ENCODE measurements around the gene GALNT13. TPM values are rescaled to one million over a fixed set of nuclear protein-coding genes. Genes with fewer than 3 reads are reported as not detected.

GALNT13 gene
- total and polyA plus RNA-seq, 2 experiments from 2014 or later: 1.3 to 3.1 TPM

DNA sequence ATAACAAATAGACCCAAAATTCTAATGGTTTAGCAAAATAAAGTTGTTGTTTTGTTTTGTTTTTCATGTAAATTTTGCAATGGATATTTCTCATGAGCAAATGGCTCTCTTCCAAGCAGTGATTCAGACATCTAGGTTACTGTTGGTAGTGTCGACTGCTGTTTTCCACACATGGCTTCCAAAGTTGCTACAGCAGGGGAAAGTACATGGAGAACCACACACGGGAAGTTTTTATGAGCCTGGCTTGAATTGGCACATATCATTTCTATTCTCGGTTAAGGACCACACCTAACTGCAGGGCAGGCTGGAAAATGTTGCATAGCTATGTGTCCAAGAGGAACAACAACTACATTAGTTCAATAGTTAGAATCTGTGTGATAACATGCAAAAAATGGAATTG, 262.1 kb downstream of the GALNT13 start:
- TF ChIP-seq, protein P1, sequence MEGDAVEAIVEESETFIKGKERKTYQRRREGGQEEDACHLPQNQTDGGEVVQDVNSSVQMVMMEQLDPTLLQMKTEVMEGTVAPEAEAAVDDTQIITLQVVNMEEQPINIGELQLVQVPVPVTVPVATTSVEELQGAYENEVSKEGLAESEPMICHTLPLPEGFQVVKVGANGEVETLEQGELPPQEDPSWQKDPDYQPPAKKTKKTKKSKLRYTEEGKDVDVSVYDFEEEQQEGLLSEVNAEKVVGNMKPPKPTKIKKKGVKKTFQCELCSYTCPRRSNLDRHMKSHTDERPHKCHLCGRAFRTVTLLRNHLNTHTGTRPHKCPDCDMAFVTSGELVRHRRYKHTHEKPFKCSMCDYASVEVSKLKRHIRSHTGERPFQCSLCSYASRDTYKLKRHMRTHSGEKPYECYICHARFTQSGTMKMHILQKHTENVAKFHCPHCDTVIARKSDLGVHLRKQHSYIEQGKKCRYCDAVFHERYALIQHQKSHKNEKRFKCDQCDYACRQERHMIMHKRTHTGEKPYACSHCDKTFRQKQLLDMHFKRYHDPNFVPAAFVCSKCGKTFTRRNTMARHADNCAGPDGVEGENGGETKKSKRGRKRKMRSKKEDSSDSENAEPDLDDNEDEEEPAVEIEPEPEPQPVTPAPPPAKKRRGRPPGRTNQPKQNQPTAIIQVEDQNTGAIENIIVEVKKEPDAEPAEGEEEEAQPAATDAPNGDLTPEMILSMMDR (IDR thresholded peaks at IDR 0.05; ENCODE audit: low read depth, low read length): no peak
- Histone ChIP-seq H3K27ac (no peak overlapping the region), H3K27me3 (no peaks in the 10 kb centered on the region), H3K36me3 (no peaks in the 10 kb centered on the region), H3K4me3 (no peak overlapping the region), H3K9me3 (ENCODE audit: low read depth) (no peaks in the 10 kb centered on the region), H3K4me1 (ENCODE audit: low read depth) (peaks cover 17% of the 10 kb centered on the region)
- peak in 1 of 2 donors; percentile 20 for DNase-seq (ENCODE audit: low read depth in 1 of 2, low spot score in 1 of 2)

DNA sequence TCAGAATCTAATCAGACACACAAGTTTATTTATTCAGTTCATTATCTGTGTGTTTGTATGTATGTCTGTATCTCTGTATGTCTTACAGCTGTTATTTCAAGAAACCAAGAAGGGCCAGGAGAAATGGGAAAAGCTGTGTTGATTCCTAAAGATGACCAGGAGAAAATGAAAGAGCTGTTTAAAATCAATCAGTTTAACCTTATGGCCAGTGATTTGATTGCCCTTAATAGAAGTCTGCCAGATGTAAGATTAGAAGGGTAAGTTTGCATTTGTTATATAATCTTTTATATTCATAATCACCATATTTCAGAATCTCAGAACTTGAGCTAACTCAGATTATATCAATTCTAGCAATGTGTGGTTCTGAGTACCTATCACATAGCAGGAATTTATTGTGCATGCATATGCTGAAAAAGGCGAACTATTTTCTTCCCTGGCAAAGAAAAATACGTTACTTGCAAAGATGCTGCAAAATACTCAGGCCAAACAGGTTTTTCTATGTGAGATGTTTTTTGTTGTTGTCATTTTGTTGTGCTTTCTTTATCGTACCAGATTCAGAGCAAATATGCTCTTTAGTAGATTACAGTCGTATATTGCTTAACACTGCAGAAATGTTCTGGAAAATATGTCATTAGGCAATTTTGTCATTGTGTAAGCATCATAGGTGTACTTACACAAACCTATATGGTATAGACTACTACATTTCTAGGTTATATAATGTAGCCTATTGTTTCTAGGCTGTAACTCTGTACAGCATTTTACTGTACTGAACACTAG, 268.7 kb downstream of the GALNT13 start:
- TF ChIP-seq, protein P1 (IDR thresholded peaks at IDR 0.05; ENCODE audit: low read depth, low read length): no peak
- H3K4me3 ChIP-seq: no peak overlapping the region
- no peak for DNase-seq (ENCODE audit: low read depth in 1 of 2, low spot score in 1 of 2)

DNA sequence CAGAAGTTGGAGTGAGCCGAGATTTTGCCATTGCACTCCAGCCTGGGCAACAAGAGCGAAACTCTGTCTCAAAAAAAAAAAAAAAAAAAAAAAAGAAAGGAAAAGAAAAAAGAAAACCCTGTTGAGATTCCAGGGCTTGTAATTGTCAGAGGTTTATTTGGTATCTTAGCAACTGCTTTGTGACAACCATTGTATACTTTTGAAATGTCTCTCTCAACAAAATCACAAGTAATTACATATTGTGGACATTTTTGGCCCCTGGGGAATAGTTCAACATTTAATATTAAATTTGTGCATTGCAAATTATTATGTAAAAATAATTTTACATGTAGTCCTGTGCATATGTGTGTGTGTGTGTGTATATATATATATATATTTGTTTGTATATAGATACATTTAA, 270.8 kb downstream of the GALNT13 start:
- TF ChIP-seq, protein P1 (IDR thresholded peaks at IDR 0.05; ENCODE audit: low read depth, low read length): no peak
- DNase-seq (ENCODE audit: low read depth in 1 of 2, low spot score in 1 of 2): no peak
- no peak overlapping the region for H3K27ac ChIP-seq
- no peaks in the 10 kb centered on the region for H3K9me3 ChIP-seq (ENCODE audit: low read depth)
- no peak overlapping the region for H3K4me3 ChIP-seq
- H3K36me3 ChIP-seq: no peaks in the 10 kb centered on the region
- H3K27me3 ChIP-seq: no peaks in the 10 kb centered on the region
- H3K4me1 ChIP-seq (ENCODE audit: low read depth): peaks cover 8% of the 10 kb centered on the region

More for the DNA sequence above, 268.7 kb downstream of the GALNT13 start:
- H3K9me3 ChIP-seq (ENCODE audit: low read depth): no peaks in the 10 kb centered on the region
- H3K27me3 ChIP-seq: no peaks in the 10 kb centered on the region
- no peak overlapping the region for H3K27ac ChIP-seq
- peaks cover 17% of the 10 kb centered on the region for H3K4me1 ChIP-seq (ENCODE audit: low read depth)
- no peaks in the 10 kb centered on the region for H3K36me3 ChIP-seq

DNA sequence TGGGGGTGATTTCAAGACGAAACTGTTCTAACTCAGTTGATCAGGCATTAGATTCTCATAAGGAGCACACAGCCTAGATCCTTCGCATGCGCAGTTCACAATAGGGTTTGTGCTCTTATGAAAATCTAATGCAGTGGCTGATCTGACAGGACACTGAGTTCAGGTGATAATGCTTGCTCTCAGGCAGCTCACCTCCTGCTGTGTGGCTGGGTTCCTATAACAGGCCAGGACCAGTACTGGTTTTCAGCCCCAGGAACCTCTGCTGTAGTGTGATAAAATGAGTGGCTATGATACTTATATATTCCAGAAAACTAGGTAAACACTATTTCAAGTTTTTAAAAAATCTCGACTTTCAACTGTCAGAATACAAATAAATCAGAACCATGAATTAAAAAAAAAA, 271.4 kb downstream of the GALNT13 start:
- no peaks in the 10 kb centered on the region for H3K27me3 ChIP-seq
- no peak overlapping the region for H3K4me3 ChIP-seq
- no peaks in the 10 kb centered on the region for H3K9me3 ChIP-seq (ENCODE audit: low read depth)
- DNase-seq (ENCODE audit: low read depth in 1 of 2, low spot score in 1 of 2): no peak
- no peak overlapping the region for H3K27ac ChIP-seq
- peaks cover 2% of the 10 kb centered on the region for H3K4me1 ChIP-seq (ENCODE audit: low read depth)
- H3K36me3 ChIP-seq: no peaks in the 10 kb centered on the region
- TF ChIP-seq, protein P1 (IDR thresholded peaks at IDR 0.05; ENCODE audit: low read depth, low read length): no peak

DNA sequence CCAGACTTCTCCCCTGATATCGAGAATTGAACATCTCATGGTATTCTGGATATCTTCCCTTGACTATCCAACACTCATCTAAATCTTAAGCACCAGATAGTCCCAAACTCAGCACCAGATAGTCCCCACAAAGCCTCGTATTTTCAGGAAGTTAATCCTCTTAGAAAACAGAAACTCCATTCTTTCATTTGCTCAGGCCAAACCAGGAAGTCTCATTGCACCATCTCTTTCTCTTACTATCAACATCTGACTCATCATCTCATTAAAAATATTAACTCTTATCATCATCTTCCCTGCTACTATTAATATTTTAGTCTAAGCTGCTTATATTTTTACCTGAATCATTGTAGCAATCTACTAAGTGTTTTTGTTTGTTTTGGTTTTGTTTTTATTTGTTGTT, 286.4 kb downstream of the GALNT13 start:
- H3K27me3 ChIP-seq: no peaks in the 10 kb centered on the region
- H3K4me3 ChIP-seq: no peak overlapping the region
- no peaks in the 10 kb centered on the region for H3K36me3 ChIP-seq
- no peaks in the 10 kb centered on the region for H3K9me3 ChIP-seq (ENCODE audit: low read depth)
- DNase-seq (ENCODE audit: low read depth in 1 of 2, low spot score in 1 of 2): no peak
- no peak overlapping the region for H3K27ac ChIP-seq
- peaks cover 8% of the 10 kb centered on the region for H3K4me1 ChIP-seq (ENCODE audit: low read depth)
- TF ChIP-seq, protein P1 (IDR thresholded peaks at IDR 0.05; ENCODE audit: low read depth, low read length): no peak

All from cardiac muscle cell (in vitro differentiated cells and primary cell).